Colon (tissue), 2 donors: ENCODE measurements around the gene SLC22A16.
"Not testable (repeated sequence)": the region's sequence is repeated elsewhere in the genome, so short reads cannot be mapped to it uniquely, and the experiment has no call there.

ENCODE experiments used
- FAIRE-seq: peaks from 2 replicates; lab custom pipeline; 2012; peaks lifted over from hg19 to GRCh38; lab: Jason Lieb, UNC
- donor health status: control.
- donor health status: control.

Gene SLC22A16

DNA sequence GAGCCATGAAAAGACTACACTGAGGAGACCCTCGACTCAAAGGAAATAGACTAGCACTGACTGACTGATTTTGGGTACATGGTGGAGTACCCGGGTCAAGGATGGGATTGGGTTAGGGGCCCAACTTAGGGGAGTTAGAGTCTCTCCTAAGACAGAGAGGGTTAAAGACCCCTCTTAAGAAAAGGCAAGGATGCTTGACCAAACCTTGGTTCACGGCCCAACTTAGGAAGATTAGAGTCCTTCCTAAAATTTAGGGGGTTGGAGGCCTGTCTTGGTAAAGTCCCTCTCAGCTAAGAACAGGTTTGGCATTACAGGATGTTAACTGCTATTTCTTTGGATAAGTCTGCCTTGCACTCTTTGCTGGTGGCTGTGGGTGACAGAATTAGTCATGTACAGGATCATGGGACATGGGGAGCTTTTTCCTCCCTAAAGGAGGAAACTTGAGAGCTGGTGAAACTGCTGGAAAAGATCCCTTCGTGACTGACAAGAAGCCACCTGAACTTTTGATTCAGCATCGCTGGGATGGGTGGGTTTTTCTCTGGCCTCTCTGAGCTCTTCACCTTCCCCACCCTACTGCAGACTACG, 12.3 kb upstream of the SLC22A16 start:
- no peak for FAIRE-seq

DNA sequence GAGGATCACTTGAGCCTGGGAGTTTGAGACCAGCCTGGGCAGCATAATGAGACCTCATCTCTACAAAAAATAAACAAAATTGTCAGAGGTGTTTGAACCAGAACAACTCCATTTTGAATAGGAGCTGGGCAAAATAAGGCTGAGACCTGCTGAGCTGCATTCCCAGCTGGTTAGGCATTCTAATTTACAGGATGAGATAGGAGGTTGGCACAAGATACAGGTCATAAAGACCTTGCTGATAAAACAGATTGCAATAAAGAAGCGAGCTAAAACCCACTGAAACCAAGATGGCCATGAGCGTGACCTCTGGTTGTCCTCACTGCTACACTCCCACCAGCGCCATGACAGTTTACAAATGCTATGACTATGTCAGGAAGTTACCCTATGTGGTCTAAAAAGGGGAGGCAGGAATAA, 11.6 kb upstream of the SLC22A16 start:
- FAIRE-seq: not testable (repeated sequence)

DNA sequence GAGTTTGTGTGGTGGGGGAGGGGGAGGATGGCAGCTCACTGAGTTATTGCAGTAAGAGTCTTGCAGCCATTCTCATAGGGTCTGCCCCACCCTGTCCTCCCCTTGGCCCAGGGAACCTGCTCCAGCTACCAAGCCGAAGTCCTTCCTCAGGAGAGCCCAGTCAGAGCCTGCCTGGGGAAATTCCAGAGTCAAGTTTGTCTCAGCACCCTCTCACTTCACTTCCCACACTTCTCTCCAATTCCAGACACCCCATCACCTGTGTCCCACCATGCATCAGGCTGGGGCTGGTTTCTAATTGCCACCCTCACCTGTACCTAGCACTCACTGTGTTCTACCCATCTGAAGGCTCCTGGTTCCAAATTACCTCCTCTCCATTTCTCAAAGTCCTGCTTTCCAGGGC, 10.3 kb upstream of the SLC22A16 start:
- no peak for FAIRE-seq

DNA sequence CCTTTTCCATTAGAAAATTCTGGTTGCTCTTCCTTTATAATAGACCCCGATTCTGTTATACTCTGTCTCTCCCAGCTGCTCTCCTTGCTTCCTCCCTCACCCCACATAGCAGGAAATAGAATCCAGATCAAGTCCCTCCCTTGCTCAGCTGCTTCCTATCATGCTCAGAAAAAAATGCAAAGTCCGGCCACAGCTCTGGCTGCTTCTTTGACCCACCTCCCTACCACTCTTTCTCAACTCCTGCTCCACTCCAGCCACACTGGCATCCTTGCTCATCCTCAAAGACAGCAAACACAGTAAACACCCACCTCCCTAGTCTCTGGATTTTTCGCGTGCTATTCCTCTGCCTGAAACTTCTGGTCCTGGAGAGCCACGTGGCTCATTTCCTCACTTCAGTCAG, 9.1 kb upstream of the SLC22A16 start:
- no peak for FAIRE-seq

DNA sequence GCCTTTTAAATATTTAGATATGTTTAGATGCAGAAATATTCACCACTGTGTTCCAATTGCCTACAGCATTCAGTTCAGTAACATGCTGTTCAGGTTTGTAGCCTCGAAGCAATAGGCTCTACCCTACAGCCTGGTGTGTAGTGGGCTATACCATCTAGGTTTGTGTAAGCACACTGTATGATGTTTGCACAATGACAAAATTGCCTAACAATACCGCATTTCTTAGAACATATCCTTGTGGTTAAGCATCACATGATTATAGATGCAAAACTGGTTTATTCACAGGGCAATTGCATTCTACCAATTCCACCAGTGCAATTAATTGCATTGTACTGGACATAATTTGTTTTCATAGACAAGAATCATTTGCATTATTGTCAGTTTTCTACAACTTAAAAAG, 7.9 kb upstream of the SLC22A16 start:
- no peak for FAIRE-seq

DNA sequence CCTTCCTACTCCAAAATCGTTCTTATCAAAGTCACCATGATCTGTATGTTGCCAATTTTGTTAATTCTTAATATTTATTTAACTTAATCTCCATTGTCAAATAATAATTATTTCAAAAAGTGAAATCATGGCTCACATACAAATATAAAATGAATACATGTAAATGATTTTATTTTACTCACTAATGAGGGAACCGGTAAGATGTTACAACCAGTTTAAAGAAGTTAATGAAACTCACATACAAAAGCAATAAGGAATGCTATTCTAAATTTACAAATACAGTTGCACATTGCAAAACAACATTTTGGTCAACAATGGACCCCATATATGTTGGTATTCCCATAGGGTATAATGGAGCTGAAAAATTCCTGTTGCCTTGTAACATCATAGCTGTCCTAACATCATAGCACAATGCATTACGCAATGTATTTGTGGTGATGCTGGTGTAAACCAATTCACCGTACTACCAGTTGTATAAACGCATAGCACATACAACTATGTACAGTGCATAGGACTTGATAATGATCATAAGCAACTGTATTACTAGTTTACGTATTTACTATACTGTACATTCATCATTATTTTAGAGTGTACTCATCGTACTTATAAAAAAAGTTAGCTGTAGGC, 6.5 kb upstream of the SLC22A16 start:
- peak; percentile 45 for FAIRE-seq

DNA sequence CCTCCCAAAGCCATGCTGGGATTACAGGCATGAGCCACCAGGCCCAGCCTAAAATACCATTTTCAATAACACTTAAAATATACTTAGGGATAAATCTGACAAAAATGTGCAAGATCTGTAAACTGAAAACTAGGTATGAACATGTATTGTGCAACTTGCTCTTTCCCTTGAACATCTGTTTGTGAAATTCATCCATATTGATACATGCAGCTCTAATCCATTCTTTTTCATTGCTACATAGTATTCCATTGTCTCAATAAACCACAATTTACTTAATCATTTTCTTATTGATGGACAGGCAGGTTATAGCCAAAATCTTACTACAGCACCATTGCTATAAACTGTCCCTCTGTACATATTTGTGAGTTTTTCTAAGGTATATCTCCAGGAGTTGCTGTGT, 4.7 kb upstream of the SLC22A16 start:
- no peak for FAIRE-seq

- FAIRE-seq: no peak
These were observed 1.3 kb downstream of the SLC22A16 start for GRCh38 chr6:110475066-110475653.

DNA sequence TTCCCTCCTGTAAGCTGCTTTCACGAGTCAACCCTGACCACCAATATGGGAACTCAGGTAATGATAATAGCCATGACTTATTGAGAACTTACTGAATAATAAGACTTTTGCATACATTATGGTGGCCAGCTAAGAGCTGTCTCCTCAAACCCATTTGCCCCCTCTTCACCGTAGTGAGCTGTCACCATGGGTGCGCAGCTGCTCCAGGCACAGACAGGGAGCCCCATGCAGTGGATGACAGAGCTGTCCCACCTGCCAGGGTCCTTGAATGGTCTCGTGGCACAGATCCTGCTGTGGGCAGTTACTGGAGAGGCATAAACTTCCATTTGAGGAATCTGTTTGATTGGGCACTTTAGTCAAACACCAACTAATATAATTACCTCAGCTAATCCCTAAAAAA, 1.9 kb downstream of the SLC22A16 start:
- FAIRE-seq: no peak

DNA sequence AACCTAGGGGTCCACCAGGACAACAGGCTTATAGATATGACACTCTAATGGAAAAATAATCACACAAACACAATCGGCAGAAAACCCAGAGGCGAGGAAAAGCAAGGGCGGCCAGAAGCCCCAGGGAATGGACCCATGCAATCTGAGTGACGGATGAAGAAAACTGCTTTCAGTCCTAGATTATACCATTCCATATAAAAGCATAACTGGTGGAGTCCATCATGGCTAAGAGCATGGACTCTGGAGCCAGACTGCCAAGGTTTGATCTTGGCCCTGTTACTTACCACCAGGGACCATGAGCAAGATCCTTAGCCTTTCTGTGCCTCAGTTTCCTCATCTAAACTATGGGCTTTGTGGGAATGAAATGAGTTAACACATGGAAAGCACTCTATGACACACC, 3.7 kb downstream of the SLC22A16 start:
- FAIRE-seq: no peak

- FAIRE-seq: no peak
These were observed 4.6 kb downstream of the SLC22A16 start for GRCh38 chr6:110471726-110472365.

DNA sequence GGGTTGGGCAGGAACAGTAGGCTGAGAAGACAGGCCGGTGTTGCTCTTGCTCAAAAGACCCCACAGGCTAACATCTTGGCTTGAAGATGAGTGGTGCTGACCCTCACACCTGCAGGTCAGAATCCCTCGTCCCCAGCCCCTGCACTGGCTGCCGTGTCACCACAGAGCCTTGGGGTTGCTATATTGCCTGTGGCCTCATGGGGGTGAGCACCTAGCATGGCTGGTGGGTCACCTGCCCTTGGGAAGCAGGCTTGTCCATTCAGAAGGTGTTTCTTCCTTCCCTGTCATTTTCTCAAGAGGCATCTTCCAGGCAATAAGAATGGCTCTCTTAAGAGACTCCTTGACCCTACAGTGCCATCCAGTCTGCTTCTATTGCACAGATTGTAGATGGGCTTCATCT, 7.7 kb downstream of the SLC22A16 start:
- no peak for FAIRE-seq

DNA sequence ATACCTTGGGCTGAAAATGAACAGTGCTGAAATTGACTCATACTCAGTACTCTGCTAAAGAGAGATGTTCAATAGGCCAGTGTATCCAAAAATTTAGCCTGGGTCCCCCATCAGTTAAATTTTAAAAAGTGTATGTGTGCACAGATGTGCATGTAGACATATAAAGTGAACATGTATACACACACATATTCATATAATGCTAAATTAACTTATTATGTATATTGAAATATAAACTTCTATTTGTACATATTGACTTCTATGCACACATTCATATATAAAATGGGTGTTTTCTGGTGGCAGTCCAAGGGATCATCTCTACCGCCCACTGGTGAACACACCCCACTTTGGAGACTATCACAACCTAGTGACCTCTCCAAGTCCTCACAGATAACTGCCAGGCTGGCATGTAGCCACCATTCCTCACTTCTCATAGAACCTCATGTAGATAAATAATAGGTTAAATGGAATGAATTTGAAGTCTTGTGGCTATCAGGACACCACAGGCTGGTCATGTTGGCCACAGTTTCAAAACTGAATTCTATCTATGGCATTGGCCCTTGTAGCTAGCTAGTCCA, 8.8 kb downstream of the SLC22A16 start:
- FAIRE-seq: no peak

GRCh38 chr6:110462884-110463481, 13.4 kb downstream of the SLC22A16 start:
- FAIRE-seq: no peak

GRCh38 chr6:110461376-110461775, 15.0 kb downstream of the SLC22A16 start:
- no peak for FAIRE-seq

GRCh38 chr6:110459137-110459536, 17.3 kb downstream of the SLC22A16 start:
- no peak for FAIRE-seq

DNA sequence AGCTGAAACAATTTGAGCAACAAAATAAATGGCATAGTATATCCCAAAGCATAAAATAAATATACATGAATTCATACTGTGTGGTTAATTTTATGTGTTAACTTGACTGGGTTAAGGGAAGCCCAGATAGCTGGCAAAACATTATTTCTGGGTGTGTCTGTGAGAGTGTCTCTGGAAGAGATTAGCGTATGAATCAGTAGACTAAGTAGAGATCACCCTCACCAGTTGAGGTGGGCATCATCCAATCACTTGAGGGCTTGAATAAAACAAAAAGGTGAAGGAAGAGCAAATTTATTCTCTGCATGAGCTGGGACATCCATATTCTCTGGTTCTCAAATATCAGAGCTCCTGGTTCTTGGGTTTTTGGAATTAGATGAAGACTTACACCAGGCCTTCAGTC, 17.9 kb downstream of the SLC22A16 start:
- FAIRE-seq: no peak

DNA sequence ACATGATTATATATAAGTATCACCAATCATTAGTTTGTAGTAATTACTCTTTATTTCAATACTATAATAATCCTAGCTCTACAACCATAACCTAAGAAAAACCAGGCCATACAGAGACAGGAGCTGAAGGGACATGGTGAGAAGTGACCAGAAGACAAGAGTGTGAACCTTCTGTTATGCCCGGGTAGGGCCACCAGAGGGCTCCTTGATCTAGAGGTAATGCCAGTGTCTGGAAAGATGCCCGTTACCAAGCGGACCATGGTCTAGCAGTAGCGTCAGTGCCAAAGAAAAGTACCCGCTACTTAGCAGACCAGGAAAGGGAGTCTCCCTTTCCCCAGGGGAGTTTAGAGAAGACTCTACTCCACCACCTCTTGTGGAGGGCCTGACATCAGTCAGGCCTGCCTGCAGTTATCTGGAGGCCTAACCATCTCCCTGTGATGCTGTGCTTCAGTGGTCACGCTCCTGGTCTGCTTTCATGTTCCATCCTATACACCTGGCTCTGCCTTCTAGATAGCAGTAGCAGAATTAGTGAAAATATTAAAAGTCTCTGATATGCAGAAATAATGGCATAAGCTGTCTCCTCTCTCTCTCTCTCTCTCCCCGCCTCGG, 18.7 kb downstream of the SLC22A16 start:
- FAIRE-seq: not testable (repeated sequence)

DNA sequence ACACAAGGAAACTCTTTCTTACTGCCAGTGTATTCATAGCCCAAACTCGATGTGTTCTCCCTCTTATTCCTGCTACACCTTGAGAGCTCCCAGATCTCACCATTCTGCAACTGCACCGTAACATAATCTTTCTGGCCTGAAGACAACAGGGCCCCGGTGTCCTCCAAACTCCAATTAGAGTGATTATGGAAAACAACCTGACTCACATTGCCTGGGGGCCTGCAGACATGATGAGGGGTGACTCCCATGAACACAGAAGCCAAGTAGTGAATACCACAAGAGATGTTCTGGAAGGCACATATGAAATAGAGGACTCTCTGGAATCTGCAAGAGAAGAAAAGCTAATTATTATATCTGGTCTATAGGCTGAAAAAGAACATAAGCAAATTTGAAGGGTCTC, 19.7 kb downstream of the SLC22A16 start:
- FAIRE-seq: no peak

GRCh38 chr6:110449541-110449895, 26.9 kb downstream of the SLC22A16 start:
- no peak for FAIRE-seq

DNA sequence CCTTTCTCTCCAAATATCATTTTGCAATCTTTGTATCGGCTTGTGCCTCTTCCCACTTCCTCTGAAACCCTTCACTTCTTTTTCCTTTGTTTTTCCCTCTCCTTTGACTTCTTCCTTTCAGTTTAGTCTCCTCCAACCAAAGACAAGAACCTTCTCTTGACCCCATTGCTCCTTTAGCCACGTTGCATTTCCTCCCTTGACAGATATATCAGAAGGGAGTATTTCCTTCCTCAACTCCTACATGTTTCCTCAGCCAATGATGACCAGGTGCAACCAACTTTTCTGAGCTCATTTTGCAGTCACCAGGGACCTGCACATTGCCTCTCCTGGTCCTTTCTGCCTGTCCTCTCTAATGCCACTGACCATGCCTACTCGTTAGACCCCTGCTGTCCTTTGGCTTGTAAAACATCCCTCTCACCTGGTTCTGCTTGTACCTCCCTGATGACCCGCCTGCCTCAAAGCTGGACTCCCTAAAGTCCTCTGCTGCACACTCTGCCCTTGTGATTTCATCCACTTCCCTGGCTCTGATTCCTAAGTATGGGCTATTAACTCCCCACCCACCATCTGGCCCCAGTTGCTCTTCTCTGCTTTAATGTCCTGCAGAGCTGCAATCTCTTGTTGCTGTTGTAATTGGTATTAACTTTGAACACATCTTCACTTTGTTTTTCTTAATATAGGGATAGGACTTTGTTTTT, 27.4 kb downstream of the SLC22A16 start:
- FAIRE-seq: no peak

- FAIRE-seq: no peak
These were observed 28.7 kb downstream of the SLC22A16 start for GRCh38 chr6:110447761-110448160.
